Heart left ventricle (tissue), 16 donors: ENCODE data around the gene CCDC191. TPM values are rescaled to one million over a fixed set of nuclear protein-coding genes. Genes with fewer than 3 reads are reported as not detected.
A peak's percentile ranks its signal among the peaks of the same experiment; 100 is the strongest.

Experiments
- ATAC-seq, 4 donors: fragments of 200-7000 bp; cut with Tn5 transposase; one replicate each; pipeline ENCODE4 v1.9.1; 2020 to 2022; ENCODE audit warnings: moderate library complexity in 4 of 4, mild to moderate bottlenecking in 3 of 4, moderate number of reproducible peaks in 1 of 4
- DNase-seq, 5 donors: peaks; one replicate each; pipeline ENCODE4 v3.0.0-alpha.2; 2020
- H3K27ac ChIP-seq, 12 donors: fragments of 200-600 bp; sonication (generic) in 4 of 12; one replicate each; pipeline versions ENCODE4 v1.5.0 to v1.8.0; 2016 to 2022; ENCODE audit warnings: mild to moderate bottlenecking in 2 of 12
- H3K27me3 ChIP-seq, 9 donors: fragments of 200-600 bp; sonication (generic) in 2 of 9; one replicate each; pipeline versions ENCODE4 v1.5.1 to v1.8.0; 2016 to 2022; ENCODE audit warnings: mild to moderate bottlenecking in 3 of 9
- H3K36me3 ChIP-seq, 9 donors: fragments of 200-600 bp; sonication (generic) in 2 of 9; one replicate each; pipeline versions ENCODE4 v1.5.0 to v1.8.0; 2018 to 2022; ENCODE audit warnings: mild to moderate bottlenecking in 2 of 9
- H3K4me1 ChIP-seq, 12 donors: fragments of 200-600 bp; sonication (generic) in 4 of 12; one replicate each; pipeline versions ENCODE4 v1.5.0 to v1.8.0; 2016 to 2022; ENCODE audit warnings: mild to moderate bottlenecking in 3 of 12
- H3K4me3 ChIP-seq, 12 donors: fragments of 200-600 bp; sonication (generic) in 4 of 12; one replicate each; pipeline versions ENCODE4 v1.5.0 to v1.8.0; 2017 to 2022; ENCODE audit warnings: mild to moderate bottlenecking in 9 of 12, moderate library complexity in 4 of 12
- H3K9me3 ChIP-seq, 12 donors: fragments of 200-600 bp; sonication (generic) in 4 of 12; one replicate each; pipeline versions ENCODE4 v1.5.0 to v1.8.0; 2016 to 2022; ENCODE audit warnings: mild to moderate bottlenecking in 1 of 12
- POLR2A ChIP-seq, 2 donors: fragments of 450-650 bp; IDR thresholded peaks; one replicate each; pipeline ENCODE4 v1.6.1; 2017; ENCODE audit warnings: antibody characterized with exemption in 2 of 2, mild to moderate bottlenecking in 2 of 2, moderate library complexity in 2 of 2
- WGBS, 4 donors: extraction: QIAGEN DNeasy Blood & Tissue Kit in 2 of 4; methylation state at CpG; one replicate each; pipeline versions ENCODE4 v1.1.5 to v1.1.7; 2013 to 2018; 5-methylcytosine and 5-hydroxymethylcytosine counted together
- intact Hi-C, 10 donors: fragments of 100-400 bp; cut with DNase I; formaldehyde crosslinking; loops; one replicate each; pipeline versions ENCODE4 v1.11.1 to v1.14.2; 2022
- polyA plus RNA-seq, 2 donors: library from polyadenylated mRNA; stranded (reverse); fragments of 200-250 nt; gene quantifications; one replicate each; pipeline ENCODE4 v1.2.3, GENCODE V29; 2013
- total RNA-seq, 9 donors: library from RNA; depleted of rRNA in 2 of 9; stranded (reverse); fragments of >200 nt in 2 of 9; fragmentation: NEBNext Ultra II Directional in 3 of 9; extraction: Animal tissue kit (Norgen Biotek cat#: 25700) in 3 of 9; gene quantifications; one replicate each; pipeline versions ENCODE4 v1.1.0 to v1.2.4, GENCODE V29; 2016 to 2023
- TF ChIP-seq, protein P1 (sequence below), 12 donors: fragments of 200-600 bp; sonication (generic) in 4 of 12; IDR thresholded peaks; one replicate each; pipeline versions ENCODE4 v1.5.0 to v1.8.0; 2018 to 2022; ENCODE audit warnings: antibody characterized with exemption in 12 of 12, mild to moderate bottlenecking in 5 of 12
- donor health status: ischemic (EF 13 %, LVEDD 7.1; RV severe dilation, severe dysfunction).
- donor health status: healthy with polysubstance abuse.
- donor health status: DM: no; HTN: yes; CAD: no.
- donor health status: DM: no; HTN: no; CAD: no.
- donor health status: ischemic (EF 25% LVEDD 6.9; RV normal size, moderate dysfunction).
- donor health status: ischemic (EF 25% LVEDD 5.7; RV mildly dilated, moderate dysfunction).
- donor health status: healthy.
- donor health status: DM: yes; HTN: yes; CAD: no.
- donor health status: ischemic (EF 35%, LVEDD 5.7; RV mildly dilated, moderate dysfunction).
- donor health status: nonischemic (EF 11% LVEDD 7.7; RV severe dilation, severe dysfunction).
- donor health status: DM: yes; HTN: yes; CAD: no.
- donor health status: PGD.
- donor health status: ischemic (EF 29% LVEDD 5.4; RV normal size, mild dysfunction).
- donor health status: nonischemic (EF 23%, LVEDD 6.1; RV moderate dilation, normal function).

Gene CCDC191
- total and polyA plus RNA-seq, 11 donors, result 0.38 to 3.2 (median 1.0) TPM

DNA sequence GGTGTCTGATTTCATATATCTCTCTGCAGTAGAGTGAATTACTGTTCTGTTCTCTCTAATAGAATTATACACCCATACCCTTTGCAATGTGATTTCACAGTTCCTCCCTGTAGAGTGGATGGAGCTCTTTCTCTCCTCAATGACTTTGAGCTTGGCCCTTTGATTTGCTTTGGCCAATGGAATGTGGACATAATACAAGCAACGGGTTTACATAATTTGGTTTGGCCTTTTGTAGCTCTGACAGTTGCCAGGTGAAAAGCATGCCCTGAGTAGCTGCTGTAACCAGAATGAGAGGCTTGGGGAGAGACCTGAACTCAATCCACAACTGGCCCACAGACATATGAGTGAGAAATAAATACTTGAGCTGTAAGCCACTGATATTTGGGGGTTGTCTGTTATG, 76.4 kb downstream of the CCDC191 start:
- Histone ChIP-seq H3K27ac (no peak overlapping the region), H3K9me3 (no peaks in the 10 kb centered on the region), H3K4me3 (no peak overlapping the region), H3K27me3 (no peaks in the 10 kb centered on the region), H3K4me1 (no peaks in the 10 kb centered on the region), H3K36me3 (peaks cover 0 to 48% (median 30%) of the 10 kb centered on the region in 9 donors)
- intact Hi-C loops, result no loop called here
- 86 to 100% (median 88%) methylated on average over 1 of the region's 1 CpG for WGBS, 4 donors
- ATAC-seq, result no peak
- TF ChIP-seq, protein P1, sequence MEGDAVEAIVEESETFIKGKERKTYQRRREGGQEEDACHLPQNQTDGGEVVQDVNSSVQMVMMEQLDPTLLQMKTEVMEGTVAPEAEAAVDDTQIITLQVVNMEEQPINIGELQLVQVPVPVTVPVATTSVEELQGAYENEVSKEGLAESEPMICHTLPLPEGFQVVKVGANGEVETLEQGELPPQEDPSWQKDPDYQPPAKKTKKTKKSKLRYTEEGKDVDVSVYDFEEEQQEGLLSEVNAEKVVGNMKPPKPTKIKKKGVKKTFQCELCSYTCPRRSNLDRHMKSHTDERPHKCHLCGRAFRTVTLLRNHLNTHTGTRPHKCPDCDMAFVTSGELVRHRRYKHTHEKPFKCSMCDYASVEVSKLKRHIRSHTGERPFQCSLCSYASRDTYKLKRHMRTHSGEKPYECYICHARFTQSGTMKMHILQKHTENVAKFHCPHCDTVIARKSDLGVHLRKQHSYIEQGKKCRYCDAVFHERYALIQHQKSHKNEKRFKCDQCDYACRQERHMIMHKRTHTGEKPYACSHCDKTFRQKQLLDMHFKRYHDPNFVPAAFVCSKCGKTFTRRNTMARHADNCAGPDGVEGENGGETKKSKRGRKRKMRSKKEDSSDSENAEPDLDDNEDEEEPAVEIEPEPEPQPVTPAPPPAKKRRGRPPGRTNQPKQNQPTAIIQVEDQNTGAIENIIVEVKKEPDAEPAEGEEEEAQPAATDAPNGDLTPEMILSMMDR (IDR thresholded peaks at IDR 0.05), result no peak
- no peak for TF ChIP-seq POLR2A (IDR thresholded peaks at IDR 0.05)
- DNase-seq, result no peak

DNA sequence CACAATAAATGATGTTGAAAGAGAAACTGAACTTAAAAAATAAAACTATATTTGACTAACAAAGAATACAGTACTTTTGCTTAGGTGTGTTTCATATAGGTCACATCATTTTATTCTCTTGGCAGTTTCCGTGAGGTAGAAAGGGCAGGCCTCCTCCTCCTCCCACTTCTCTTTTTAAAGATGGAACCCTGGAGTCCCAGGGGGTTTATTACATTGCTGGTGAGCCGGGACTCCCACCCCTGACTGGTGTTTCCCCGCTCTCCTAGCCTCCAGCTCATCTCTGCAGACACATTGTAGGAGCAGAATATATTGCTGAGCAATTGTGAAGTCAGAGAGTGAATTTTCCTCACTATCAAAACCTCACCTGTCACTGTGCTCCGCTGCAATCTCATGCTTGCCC, 78.5 kb downstream of the CCDC191 start:
- Histone ChIP-seq H3K27me3 (no peaks in the 10 kb centered on the region), H3K4me1 (no peaks in the 10 kb centered on the region), H3K27ac (no peak overlapping the region), H3K9me3 (peaks cover 0 to 19% (median 9%) of the 10 kb centered on the region in 12 donors), H3K36me3 (peaks cover 0 to 45% (median 30%) of the 10 kb centered on the region in 9 donors), H3K4me3 (no peak overlapping the region)
- no peak for DNase-seq
- no peak for ATAC-seq
- intact Hi-C loops, result no loop called here
- TF ChIP-seq, protein P1 (IDR thresholded peaks at IDR 0.05), result no peak
- no peak for TF ChIP-seq POLR2A (IDR thresholded peaks at IDR 0.05)
- WGBS, 4 donors, result 86 to 93% (median 90%) methylated on average over 4 of the region's 4 CpGs

DNA sequence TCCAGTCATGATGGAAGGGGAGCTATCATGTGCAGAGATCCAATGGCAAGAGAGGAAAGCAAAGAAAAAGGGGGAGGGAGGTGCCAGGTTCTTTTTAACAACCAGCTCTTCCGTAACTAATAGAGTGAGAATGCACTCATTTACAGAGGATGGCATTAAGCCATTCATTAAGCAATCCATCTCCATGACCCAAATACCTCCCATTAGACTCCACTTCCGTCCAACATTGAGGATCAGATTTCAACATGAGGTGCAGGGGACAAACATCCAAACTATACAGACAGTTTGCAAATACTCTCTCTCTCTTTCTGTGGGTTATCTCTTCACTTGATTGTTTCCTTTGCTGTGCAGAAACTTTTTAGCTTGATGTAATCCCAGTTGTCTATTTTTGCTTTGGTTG, 87.3 kb downstream of the CCDC191 start:
- ATAC-seq (peak in 2 of 4 donors; percentile 52 to 59), DNase-seq (no peak)
- H3K9me3 ChIP-seq, result peaks cover 0 to 28% (median 9%) of the 10 kb centered on the region in 12 donors
- H3K27me3 ChIP-seq, result no peaks in the 10 kb centered on the region
- H3K4me1 ChIP-seq, result no peaks in the 10 kb centered on the region
- 46 to 63% (median 58%) methylated on average over 2 of the region's 2 CpGs for WGBS, 4 donors
- no peak for TF ChIP-seq POLR2A (IDR thresholded peaks at IDR 0.05)
- TF ChIP-seq, protein P1 (IDR thresholded peaks at IDR 0.05), result no peak
- no peak overlapping the region for H3K27ac ChIP-seq
- no peak overlapping the region for H3K4me3 ChIP-seq
- intact Hi-C loops, result no loop called here
- H3K36me3 ChIP-seq, result peaks cover 0 to 10% (median 0%) of the 10 kb centered on the region in 9 donors

DNA sequence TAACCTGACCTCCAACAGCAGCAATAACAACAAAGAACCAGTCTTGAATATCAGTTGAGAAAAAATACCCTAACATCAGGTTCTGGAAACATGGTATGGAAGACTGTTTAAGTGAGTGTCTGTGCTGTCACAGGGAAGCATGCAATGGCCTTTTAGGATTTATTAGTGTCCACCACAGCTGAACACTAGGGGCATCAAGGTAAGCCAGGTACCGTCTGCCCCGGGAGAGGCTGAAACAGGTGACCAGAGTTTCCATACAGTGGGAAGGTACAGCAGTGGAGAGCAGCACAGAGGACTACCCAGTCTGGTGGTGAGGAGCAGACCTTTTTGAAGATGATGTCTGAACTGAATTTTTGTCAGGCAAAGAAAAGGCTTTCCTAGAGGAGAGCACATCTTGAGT, 90.2 kb downstream of the CCDC191 start:
- peaks cover 0 to 10% (median 0%) of the 10 kb centered on the region in 9 donors for H3K36me3 ChIP-seq
- ATAC-seq (no peak), DNase-seq (no peak)
- WGBS, 4 donors, result 71 to 90% (median 81%) methylated on average over 2 of the region's 2 CpGs
- H3K9me3 ChIP-seq, result peaks cover 0 to under 1% (median 0%) of the 10 kb centered on the region in 12 donors
- no peak overlapping the region for H3K27ac ChIP-seq
- H3K27me3 ChIP-seq, result no peaks in the 10 kb centered on the region
- no peaks in the 10 kb centered on the region for H3K4me1 ChIP-seq
- TF ChIP-seq POLR2A (IDR thresholded peaks at IDR 0.05), result no peak
- TF ChIP-seq, protein P1 (IDR thresholded peaks at IDR 0.05), result no peak
- intact Hi-C loops, result no loop called here
- no peak overlapping the region for H3K4me3 ChIP-seq
